Sigmoid colon (tissue), 7 donors: Measurements from ENCODE around the gene GPR50. TPM values are rescaled to one million over a fixed set of nuclear protein-coding genes. Genes with fewer than 3 reads are reported as not detected.
A peak's percentile ranks its signal among the peaks of the same experiment; 100 is the strongest.

Experiments used
- DNase-seq: peaks from one replicate; pipeline ENCODE4 v3.0.0-alpha.2; 2019
- H3K27ac ChIP-seq, 4 donors: fragments of 200-600 bp; sonication (generic); one replicate each; pipeline ENCODE4 v1.5.1; 2016 to 2019; ENCODE audit warnings: mild to moderate bottlenecking in 1 of 4
- H3K27me3 ChIP-seq, 3 donors: fragments of 200-600 bp; sonication (generic); one replicate each; pipeline ENCODE4 v1.5.1; 2019; ENCODE audit warnings: mild to moderate bottlenecking in 1 of 3
- H3K36me3 ChIP-seq, 4 donors: fragments of 200-600 bp; sonication (generic); one replicate each; pipeline ENCODE4 v1.5.1; 2016 to 2019
- H3K4me1 ChIP-seq, 4 donors: fragments of 200-600 bp; sonication (generic); one replicate each; pipeline ENCODE4 v1.5.1; 2017 to 2019
- H3K4me3 ChIP-seq, 4 donors: fragments of 200-600 bp; sonication (generic); one replicate each; pipeline ENCODE4 v1.5.1; 2017 to 2019; ENCODE audit warnings: mild to moderate bottlenecking in 2 of 4, moderate library complexity in 1 of 4
- H3K9me3 ChIP-seq, 4 donors: fragments of 200-600 bp in 3 of 4; sonication (generic) in 3 of 4; one replicate each; pipeline versions ENCODE4 v1.5.1 to v1.6.1; 2013 to 2019
- EP300 ChIP-seq, 4 donors: sonication (generic); formaldehyde crosslinking; IDR thresholded peaks; one replicate each; pipeline ENCODE4 v1.6.1; 2017; ENCODE audit warnings: antibody characterized with exemption in 4 of 4
- POLR2A ChIP-seq, 2 donors: fragments of 450-650 bp; IDR thresholded peaks; one replicate each; pipeline ENCODE4 v1.6.1; 2016; ENCODE audit warnings: antibody characterized with exemption in 2 of 2, mild to moderate bottlenecking in 2 of 2, moderate library complexity in 2 of 2
- POLR2AphosphoS5 ChIP-seq, 4 donors: sonication (generic); formaldehyde crosslinking; IDR thresholded peaks; one replicate each; pipeline ENCODE4 v1.6.1; 2017; ENCODE audit warnings: antibody characterized with exemption in 4 of 4
- WGBS, 2 donors: extraction: QIAGEN DNeasy Blood & Tissue Kit; methylation state at CpG; one replicate each; pipeline ENCODE4 v1.1.7; 2013; 5-methylcytosine and 5-hydroxymethylcytosine counted together
- intact Hi-C: fragments of 100-400 bp; cut with DNase I; formaldehyde crosslinking; loops from one replicate; pipeline ENCODE4 v1.15.1; 2023
- polyA plus RNA-seq, 3 donors: library from polyadenylated mRNA; stranded (reverse); fragments of 200-250 nt; gene quantifications; one replicate each; pipeline ENCODE4 v1.2.3, GENCODE V29; 2013
- total RNA-seq, 4 donors: library from RNA; depleted of rRNA; stranded (reverse); fragments of >200 nt; gene quantifications; one replicate each; pipeline ENCODE4 v1.1.0, GENCODE V29; 2016
- TF ChIP-seq, protein P1 (sequence below), 4 experiments: fragments of 450-650 bp in 3 of 4; fragments of 200-600 bp in 1 of 4; IDR thresholded peaks; one replicate each; pipeline ENCODE4 v1.5.1; 2016 to 2019; ENCODE audit warnings: antibody characterized with exemption in 4 of 4, mild to moderate bottlenecking in 3 of 4, moderate library complexity in 2 of 4
- donor health status: healthy with polysubstance abuse.
- donor health status: Bipolar disorder and iron deficiency.
- donor health status: healthy.

GPR50 gene
- total and polyA plus RNA-seq, 7 donors, result not detected

DNA sequence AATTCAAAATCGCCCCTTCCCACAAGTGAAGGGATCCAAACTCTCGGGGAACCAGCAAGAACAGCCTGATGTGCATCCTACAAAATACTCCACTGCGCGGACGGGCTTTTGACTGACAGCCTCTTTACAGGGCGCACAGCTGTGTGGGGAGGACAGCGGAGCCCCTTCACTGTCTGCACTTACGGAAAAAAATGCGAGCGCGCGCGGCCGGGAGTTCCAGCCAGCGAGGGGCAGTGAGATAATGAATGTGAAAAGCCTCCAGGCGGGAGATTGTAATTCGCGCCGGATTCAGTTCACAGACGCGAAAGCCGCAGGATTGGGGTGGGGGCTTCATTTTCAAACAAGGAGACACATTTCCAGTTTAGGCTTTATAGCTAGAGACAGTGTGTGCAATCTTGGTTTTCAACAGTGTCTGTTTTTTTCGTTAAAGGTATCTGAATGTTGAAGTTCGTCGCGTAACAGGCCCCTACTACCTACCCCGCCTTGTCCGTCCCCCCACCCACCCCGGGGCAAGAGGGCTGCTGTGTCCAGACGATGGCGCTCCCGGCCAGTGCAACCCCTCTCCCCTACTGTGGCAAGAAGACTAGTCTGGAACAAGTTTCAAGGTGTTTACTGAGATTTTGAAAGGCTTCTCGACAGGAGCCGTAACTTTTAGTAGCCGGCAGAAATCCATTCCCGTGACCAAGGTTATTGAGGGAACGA, 1.7 kb upstream of the GPR50 start:
- Histone ChIP-seq H3K27ac (no peak overlapping the region), H3K4me1 (peaks cover 0 to 18% (median 11%) of the 10 kb centered on the region in 4 donors), H3K36me3 (no peaks in the 10 kb centered on the region), H3K4me3 (no peak overlapping the region), H3K27me3 (peaks cover 8 to 60% (median 22%) of the 10 kb centered on the region in 3 donors), H3K9me3 (no peaks in the 10 kb centered on the region)
- TF ChIP-seq, protein P1, sequence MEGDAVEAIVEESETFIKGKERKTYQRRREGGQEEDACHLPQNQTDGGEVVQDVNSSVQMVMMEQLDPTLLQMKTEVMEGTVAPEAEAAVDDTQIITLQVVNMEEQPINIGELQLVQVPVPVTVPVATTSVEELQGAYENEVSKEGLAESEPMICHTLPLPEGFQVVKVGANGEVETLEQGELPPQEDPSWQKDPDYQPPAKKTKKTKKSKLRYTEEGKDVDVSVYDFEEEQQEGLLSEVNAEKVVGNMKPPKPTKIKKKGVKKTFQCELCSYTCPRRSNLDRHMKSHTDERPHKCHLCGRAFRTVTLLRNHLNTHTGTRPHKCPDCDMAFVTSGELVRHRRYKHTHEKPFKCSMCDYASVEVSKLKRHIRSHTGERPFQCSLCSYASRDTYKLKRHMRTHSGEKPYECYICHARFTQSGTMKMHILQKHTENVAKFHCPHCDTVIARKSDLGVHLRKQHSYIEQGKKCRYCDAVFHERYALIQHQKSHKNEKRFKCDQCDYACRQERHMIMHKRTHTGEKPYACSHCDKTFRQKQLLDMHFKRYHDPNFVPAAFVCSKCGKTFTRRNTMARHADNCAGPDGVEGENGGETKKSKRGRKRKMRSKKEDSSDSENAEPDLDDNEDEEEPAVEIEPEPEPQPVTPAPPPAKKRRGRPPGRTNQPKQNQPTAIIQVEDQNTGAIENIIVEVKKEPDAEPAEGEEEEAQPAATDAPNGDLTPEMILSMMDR (IDR thresholded peaks at IDR 0.05), result no peak
- no peak for TF ChIP-seq EP300 (IDR thresholded peaks at IDR 0.05)
- no peak for TF ChIP-seq POLR2A (IDR thresholded peaks at IDR 0.05)
- no peak for TF ChIP-seq POLR2AphosphoS5 (IDR thresholded peaks at IDR 0.05)
- intact Hi-C loops, result no loop called here
- WGBS, 2 donors, result 6 to 14% methylated on average over 37 of the region's 37 CpGs
- DNase-seq, result no peak

- H3K27me3 ChIP-seq, result peaks cover 8 to 63% (median 22%) of the 10 kb centered on the region in 3 donors
- peaks cover 0 to 18% (median 11%) of the 10 kb centered on the region in 4 donors for H3K4me1 ChIP-seq
- no peak overlapping the region for H3K27ac ChIP-seq
- TF ChIP-seq, protein P1 (IDR thresholded peaks at IDR 0.05), result no peak
- TF ChIP-seq POLR2AphosphoS5 (IDR thresholded peaks at IDR 0.05), result no peak
- 9 to 23% methylated on average over 54 of the region's 54 CpGs for WGBS, 2 donors
- no peaks in the 10 kb centered on the region for H3K36me3 ChIP-seq
- no peak overlapping the region for H3K4me3 ChIP-seq
- no peak for DNase-seq
- no peaks in the 10 kb centered on the region for H3K9me3 ChIP-seq
- intact Hi-C loops, result no loop called here
Measured at GRCh38 chrX:151175283-151176062, 911 bp upstream of the GPR50 start.

DNA sequence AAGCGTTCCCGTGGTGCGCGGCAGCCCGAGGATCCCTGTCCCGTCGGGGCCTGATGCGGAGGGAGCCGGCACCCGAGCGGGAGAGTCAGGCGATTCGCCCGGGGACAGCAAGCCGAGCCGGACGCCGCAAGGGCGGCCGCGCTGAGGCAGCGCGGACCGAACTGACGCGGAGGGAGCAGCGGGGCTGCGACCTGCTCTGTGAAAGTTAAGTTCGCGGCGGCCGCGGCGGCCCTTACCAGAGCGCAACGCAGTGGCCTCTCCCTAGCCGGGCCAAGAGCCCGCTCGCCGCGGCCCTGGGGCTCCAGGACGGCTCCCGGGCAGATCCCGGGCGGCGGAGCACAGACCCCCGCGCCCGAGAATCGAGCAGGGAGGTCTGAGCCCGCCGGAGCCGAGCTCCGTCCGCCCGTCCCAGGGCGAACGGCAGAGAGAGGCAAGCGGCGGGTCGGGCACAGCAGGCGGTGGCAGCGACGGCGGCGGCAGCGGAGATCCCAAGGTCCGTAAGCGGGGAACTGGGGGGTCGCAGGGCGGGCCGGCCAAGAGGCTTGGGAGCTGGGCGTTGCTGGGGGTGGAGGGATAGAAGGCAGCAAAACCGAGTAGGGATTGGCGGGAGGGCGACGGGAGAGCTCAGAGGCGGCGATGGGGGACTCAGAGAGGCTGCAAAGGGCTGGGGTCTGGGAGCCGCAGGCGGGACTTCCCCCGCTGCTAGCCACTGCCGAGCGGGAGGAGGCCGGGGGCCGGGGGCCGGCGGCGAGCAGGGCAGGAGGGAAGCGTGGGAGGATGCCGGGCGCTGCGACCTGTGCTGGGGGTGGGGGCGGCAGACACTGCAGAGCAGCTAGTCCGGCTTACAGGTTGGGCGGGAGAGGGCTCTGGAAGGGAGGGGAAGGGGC, 1.0 kb downstream of the GPR50 start:
- H3K27me3 ChIP-seq, result peaks cover 8 to 66% (median 22%) of the 10 kb centered on the region in 3 donors

GRCh38 chrX:151178746-151179145, 2.4 kb downstream of the GPR50 start:
- WGBS, 2 donors, result 6 to 11% methylated on average over 18 of the region's 18 CpGs

More for the DNA sequence above, 1.0 kb downstream of the GPR50 start:
- peak overlapping the region in 3 of 4 donors; percentile 3 to 34 (median 23) for H3K4me3 ChIP-seq
- intact Hi-C loops, result no loop called here
- 3 to 21% methylated on average over 96 of the region's 96 CpGs for WGBS, 2 donors
- H3K9me3 ChIP-seq, result no peaks in the 10 kb centered on the region
- H3K27ac ChIP-seq, result no peak overlapping the region
- no peaks in the 10 kb centered on the region for H3K36me3 ChIP-seq
- TF ChIP-seq POLR2A (IDR thresholded peaks at IDR 0.05), result no peak
- no peak for TF ChIP-seq EP300 (IDR thresholded peaks at IDR 0.05)
- TF ChIP-seq, protein P1 (IDR thresholded peaks at IDR 0.05), result no peak
- TF ChIP-seq POLR2AphosphoS5 (IDR thresholded peaks at IDR 0.05), result no peak
- H3K4me1 ChIP-seq, result peaks cover 0 to 18% (median 11%) of the 10 kb centered on the region in 4 donors
- no peak for DNase-seq

More at GRCh38 chrX:151178746-151179145, 2.4 kb downstream of the GPR50 start:
- Histone ChIP-seq H3K4me1 (peaks cover 0 to 18% (median 11%) of the 10 kb centered on the region in 4 donors), H3K9me3 (no peaks in the 10 kb centered on the region), H3K36me3 (no peaks in the 10 kb centered on the region), H3K4me3 (no peak overlapping the region), H3K27me3 (peaks cover 8 to 64% (median 22%) of the 10 kb centered on the region in 3 donors), H3K27ac (no peak overlapping the region)
- TF ChIP-seq EP300 (IDR thresholded peaks at IDR 0.05) (no peak), POLR2A (IDR thresholded peaks at IDR 0.05) (no peak)
- TF ChIP-seq, protein P1 (IDR thresholded peaks at IDR 0.05), result no peak
- no peak for DNase-seq
- intact Hi-C loops, result no loop called here
